Activated T-cell treated with anti-CD3 and anti-CD28 coated beads, Interleukin-2, amount 50 U/mL, for 24 hours (primary cell): ENCODE results near the gene ZNF511.

ENCODE experiments used
- DNase-seq: peaks from one replicate; pipeline ENCODE4 v3.0.0-alpha.2; 2020
- H3K27ac Mint-ChIP-seq: 2 replicates; pipeline ENCODE4 v1.8.0; 2020; ENCODE audit warnings: mild to moderate bottlenecking, mixed read lengths
- H3K27me3 Mint-ChIP-seq: 2 replicates; pipeline ENCODE4 v1.8.0; 2020; ENCODE audit warnings: mixed read lengths
- H3K36me3 Mint-ChIP-seq: 2 replicates; pipeline ENCODE4 v1.8.0; 2020; ENCODE audit warnings: low read depth, mixed read lengths
- H3K4me1 Mint-ChIP-seq: 2 replicates; pipeline ENCODE4 v1.8.0; 2020; ENCODE audit warnings: low read depth, mixed read lengths
- H3K4me3 Mint-ChIP-seq: 2 replicates; pipeline ENCODE4 v1.8.0; 2020; ENCODE audit warnings: mild to moderate bottlenecking, moderate library complexity, mixed read lengths
- H3K9me3 Mint-ChIP-seq: 2 replicates; pipeline ENCODE4 v1.8.0; 2020; ENCODE audit warnings: mixed read lengths

ZNF511 gene

DNA sequence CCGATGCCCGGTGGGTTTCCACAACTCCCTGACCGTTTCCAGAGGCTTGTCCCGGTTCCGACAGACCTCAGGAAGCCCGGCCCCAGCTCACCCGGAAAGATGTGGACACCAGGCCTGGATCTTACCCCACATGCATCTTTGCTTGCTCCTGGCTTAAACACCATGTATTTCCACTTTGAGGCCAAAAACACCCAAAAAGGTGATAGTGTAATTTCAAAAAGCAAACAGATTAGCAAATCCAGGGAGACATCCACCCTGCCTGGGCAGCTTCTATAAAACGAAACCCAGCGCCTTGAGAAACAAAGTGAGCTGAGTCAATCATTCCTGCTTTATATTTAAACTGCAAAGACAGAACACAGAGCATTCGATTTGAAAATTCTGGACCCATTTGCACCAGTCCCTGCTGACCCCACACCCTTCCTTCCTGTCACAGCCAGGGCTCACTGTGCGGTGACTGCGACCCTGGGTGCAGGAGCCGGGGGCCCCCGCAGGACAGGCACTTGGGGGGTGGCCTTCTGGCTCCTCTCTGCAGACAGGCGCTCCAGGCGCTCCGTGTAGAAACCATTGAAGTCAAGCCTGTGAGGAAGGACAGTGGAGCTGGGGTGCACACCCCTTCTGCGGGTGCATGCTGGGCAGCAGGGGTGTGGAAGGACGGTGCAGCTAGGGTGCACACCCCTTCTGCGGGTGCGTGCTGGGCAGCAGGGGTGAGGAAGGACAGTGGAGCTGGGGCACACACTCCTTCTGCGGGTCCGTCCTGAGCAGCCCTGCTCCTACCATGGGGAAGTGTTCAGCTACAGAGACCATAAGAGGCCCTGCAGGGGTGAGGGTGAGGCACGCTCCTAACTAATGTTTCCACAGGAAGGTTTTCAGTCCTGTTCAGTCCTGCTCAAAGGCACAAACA, 29.1 kb upstream of the ZNF511 start:
- no peak overlapping the region for H3K4me3 Mint-ChIP-seq
- peak overlapping the region; percentile 8 for H3K27ac Mint-ChIP-seq

DNA sequence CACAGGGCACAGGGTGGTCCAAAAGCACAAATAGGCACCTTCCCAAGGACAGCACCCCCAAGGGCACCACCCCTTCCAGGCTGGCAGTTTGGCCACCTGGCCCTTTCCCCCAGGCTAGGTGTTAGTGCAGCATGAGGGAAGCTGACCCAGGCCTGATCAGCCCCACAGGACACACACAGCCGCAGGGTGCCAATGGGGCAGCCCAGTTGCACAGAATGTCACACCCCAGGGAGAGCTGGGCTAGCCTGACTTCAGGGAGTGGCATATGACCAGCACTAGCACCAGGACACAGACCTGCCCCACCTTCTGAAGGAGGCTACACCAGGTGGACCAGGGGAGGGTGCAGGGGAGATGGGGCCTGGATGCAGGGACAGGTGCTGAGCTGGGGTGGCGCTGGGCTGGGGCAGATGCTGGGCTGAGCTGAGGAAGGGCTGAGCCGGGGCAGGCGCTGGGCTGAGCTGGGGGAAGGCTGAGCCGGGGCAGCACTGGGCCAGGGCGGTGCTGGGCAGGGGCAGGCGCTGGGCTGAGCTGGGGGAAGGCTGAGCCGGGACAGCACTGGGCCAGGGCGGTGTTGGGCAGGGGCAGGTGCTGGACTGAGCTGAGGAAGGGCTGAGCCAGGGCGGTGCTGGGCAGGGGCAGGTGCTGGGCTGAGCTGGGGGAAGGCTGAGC, 28.2 kb upstream of the ZNF511 start:
- Mint-ChIP-seq H3K27me3 (no peaks in the 10 kb centered on the region), H3K4me1 (peaks cover 29% of the 10 kb centered on the region), H3K4me3 (no peak overlapping the region), H3K9me3 (no peaks in the 10 kb centered on the region), H3K36me3 (peaks cover 80% of the 10 kb centered on the region), H3K27ac (no peak overlapping the region)
- DNase-seq: no peak

More for the DNA sequence above, 29.1 kb upstream of the ZNF511 start:
- DNase-seq: no peak
- H3K36me3 Mint-ChIP-seq: peaks cover 79% of the 10 kb centered on the region
- H3K4me1 Mint-ChIP-seq: peaks cover 31% of the 10 kb centered on the region
- no peaks in the 10 kb centered on the region for H3K27me3 Mint-ChIP-seq
- no peaks in the 10 kb centered on the region for H3K9me3 Mint-ChIP-seq

DNA sequence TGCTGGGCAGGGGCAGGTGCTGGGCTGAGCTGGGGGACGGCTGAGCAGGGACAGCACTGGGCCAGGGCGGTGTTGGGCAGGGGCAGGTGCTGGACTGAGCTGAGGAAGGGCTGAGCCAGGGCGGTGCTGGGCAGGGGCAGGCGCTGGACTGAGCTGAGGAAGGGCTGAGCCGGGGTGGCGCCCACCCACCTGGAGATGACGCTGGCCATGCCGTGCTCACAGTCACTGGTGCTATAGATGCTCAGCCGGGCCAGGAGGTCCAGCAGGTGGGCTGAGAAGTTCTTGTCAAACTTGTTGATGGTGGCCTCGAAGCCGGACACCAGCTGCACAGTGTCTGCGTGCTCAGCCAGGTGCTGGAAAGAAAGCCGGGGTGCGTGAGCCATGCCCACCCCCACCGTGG, 27.6 kb upstream of the ZNF511 start:
- H3K9me3 Mint-ChIP-seq: no peaks in the 10 kb centered on the region
- H3K36me3 Mint-ChIP-seq: peaks cover 80% of the 10 kb centered on the region
- H3K4me3 Mint-ChIP-seq: no peak overlapping the region
- H3K4me1 Mint-ChIP-seq: peaks cover 25% of the 10 kb centered on the region
- no peak for DNase-seq
- no peaks in the 10 kb centered on the region for H3K27me3 Mint-ChIP-seq
- no peak overlapping the region for H3K27ac Mint-ChIP-seq

DNA sequence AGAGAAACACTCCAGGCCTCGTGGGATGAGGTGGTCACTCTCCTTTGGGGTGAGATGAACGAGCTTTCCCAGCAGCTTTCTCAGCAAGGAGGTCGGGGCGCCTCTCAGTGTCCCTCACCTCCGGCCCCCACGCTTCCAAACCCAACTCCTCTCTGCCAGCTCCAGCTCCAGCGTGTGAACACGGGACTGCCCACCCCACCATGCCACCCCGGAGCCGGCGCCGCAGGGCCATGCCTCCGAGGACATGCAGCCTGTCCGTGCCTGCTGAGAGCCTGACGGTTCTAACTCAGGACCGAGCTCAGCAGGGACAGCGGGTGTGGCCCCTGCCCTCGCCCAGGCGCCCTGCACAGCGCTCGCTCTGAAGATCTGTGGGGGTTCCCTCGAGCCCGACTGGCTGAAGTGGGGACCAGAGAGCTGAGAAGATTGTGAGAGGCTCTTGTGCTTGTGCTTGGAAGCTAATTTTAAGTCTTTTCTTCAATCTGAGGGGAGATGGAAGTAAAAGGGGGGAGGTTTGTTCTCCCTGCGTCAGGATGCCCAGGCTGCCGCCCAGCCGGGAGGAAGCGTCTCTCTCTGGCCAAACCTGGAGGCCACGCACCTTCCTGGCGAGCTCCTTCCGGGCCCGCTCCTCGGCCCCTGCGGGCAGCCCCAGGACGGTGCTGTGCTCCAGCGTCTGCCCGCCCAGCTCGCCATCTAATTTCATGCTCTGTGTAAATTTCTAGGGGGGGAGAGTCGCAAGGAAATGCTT, 26.9 kb upstream of the ZNF511 start:
- H3K4me1 Mint-ChIP-seq: peaks cover 25% of the 10 kb centered on the region
- no peak overlapping the region for H3K4me3 Mint-ChIP-seq
- no peaks in the 10 kb centered on the region for H3K9me3 Mint-ChIP-seq
- no peak for DNase-seq
- no peak overlapping the region for H3K27ac Mint-ChIP-seq
- H3K36me3 Mint-ChIP-seq: peaks cover 84% of the 10 kb centered on the region
- no peaks in the 10 kb centered on the region for H3K27me3 Mint-ChIP-seq

DNA sequence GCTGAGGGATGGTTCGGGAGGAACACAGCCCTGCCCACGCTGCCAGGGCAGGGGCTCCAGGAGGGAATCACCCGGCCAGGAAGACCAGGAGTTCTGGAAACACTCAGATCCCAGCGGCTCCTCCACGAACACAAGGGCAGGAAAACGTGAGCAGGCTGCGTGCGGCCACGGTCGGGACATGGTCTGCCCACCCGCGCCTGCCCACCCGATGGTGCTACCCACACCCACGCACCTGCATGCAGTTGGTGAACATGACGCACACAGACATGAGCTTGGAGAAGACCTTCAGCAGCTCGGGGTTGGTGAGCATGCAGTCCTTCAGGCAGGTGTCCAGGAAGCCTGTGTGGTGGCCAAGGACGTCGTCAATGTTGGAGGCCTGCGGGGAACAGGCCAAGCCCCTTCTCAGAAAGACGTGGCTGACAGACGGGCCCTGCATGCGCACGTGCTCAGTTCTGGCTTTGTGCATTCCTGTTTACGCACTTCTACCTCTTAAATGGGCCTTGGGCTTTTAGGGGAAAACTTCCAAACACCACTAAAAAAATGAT, 25.8 kb upstream of the ZNF511 start:
- peaks cover 93% of the 10 kb centered on the region for H3K36me3 Mint-ChIP-seq

DNA sequence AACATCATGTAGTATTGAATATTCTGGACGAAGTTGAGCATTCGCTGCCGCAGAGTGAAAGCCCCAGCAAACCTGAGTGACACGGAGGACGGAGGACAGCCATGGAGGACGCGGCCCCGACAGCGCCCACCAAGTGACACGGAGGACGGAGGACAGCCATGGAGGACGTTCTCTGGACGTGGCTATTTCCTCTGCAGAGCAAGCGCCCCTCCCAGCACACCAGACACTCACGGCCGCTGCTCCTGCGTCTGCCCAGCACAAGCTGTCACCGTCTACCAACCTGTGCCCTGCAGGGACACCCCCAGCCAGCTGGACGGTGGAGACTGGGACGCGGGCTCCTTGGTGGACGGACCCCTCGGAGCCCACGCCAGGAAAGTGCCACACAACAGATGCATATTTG, 24.8 kb upstream of the ZNF511 start:
- peaks cover 9% of the 10 kb centered on the region for H3K4me1 Mint-ChIP-seq
- H3K4me3 Mint-ChIP-seq: no peak overlapping the region
- no peaks in the 10 kb centered on the region for H3K27me3 Mint-ChIP-seq
- DNase-seq: no peak
- no peak overlapping the region for H3K27ac Mint-ChIP-seq
- peaks cover 91% of the 10 kb centered on the region for H3K36me3 Mint-ChIP-seq
- H3K9me3 Mint-ChIP-seq: no peaks in the 10 kb centered on the region

More for the DNA sequence above, 25.8 kb upstream of the ZNF511 start:
- Mint-ChIP-seq H3K4me3 (no peak overlapping the region), H3K27ac (no peak overlapping the region), H3K27me3 (no peaks in the 10 kb centered on the region), H3K4me1 (peaks cover 19% of the 10 kb centered on the region), H3K9me3 (no peaks in the 10 kb centered on the region)
- no peak for DNase-seq

DNA sequence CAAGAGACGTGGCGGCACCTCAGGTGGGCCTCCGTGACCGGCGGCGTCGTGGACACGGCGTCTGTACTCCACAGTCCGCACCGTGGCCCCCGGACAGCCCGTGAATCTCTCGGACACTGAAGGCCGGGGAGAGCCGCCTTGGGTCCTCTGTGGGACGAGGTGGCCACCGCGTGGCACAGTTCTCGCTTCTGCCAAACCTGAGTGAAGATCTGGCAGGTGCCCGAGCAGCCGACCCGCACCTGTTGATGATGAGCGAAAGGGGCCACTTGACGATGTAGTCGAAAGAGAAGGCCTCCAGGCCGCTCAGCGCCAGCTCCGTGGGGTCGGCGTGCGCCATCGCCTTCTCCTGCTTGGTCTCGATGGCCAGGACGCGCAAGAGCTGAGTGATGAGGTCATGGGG, 23.5 kb upstream of the ZNF511 start:
- peaks cover 92% of the 10 kb centered on the region for H3K36me3 Mint-ChIP-seq
- no peaks in the 10 kb centered on the region for H3K4me1 Mint-ChIP-seq
- H3K27me3 Mint-ChIP-seq: no peaks in the 10 kb centered on the region

DNA sequence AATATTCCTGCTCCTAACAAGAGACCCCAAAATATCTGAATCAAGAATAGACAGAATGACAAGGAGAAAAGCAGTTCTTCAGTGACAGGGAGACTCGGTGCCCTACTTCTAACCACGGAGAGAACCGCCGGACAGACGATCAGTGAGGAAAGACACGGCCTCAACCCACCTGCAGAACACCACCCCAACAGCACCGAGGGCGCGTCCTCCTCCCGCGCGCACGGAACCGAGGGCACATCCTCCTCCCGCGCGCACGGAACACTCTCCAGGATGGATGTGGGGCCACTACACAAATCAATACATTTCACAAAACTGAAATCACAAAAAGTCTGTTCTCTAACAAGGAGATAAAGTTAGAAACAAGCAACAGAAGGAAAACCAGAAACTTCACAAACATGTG, 22.3 kb upstream of the ZNF511 start:
- H3K36me3 Mint-ChIP-seq: peaks cover 91% of the 10 kb centered on the region
- H3K27ac Mint-ChIP-seq: no peak overlapping the region
- H3K9me3 Mint-ChIP-seq: no peaks in the 10 kb centered on the region
- no peak for DNase-seq
- no peaks in the 10 kb centered on the region for H3K4me1 Mint-ChIP-seq
- no peak overlapping the region for H3K4me3 Mint-ChIP-seq
- H3K27me3 Mint-ChIP-seq: no peaks in the 10 kb centered on the region

More for the DNA sequence above, 23.5 kb upstream of the ZNF511 start:
- Mint-ChIP-seq H3K9me3 (no peaks in the 10 kb centered on the region), H3K4me3 (no peak overlapping the region), H3K27ac (no peak overlapping the region)
- no peak for DNase-seq

DNA sequence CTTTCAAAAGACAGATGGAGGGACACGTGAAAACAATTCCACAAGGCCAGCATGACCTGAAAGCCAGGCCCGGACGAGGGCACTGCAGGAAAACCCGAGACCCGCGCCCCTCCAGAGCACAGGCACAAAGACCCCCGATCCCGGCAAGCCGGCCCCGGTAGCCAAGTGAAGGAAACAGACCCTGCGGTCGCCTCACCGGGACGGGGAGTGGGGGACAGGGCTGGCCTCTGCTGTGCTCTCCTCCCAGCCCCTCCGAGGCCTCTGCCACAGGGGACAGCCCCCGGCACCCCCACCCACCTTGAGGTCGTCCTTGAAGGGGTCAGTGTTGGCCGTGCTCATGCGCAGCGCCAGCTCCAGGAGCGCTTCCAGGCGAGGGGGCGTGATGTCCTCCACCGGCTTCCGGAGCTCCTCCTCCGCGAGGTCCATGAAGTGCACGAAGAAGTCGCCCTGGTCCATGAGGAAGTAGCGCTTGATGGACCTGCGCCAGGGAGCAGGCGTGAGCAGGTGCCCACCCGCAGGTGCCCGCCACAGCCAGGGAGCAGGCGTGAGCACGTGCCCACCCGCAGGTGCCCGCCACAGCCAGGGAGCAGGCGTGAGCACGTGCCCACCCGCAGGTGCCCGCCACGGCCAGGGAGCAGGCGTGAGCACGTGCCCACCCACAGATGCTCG, 20.7 kb upstream of the ZNF511 start:
- Mint-ChIP-seq H3K27ac (no peak overlapping the region), H3K36me3 (peaks cover 81% of the 10 kb centered on the region), H3K4me1 (peaks cover 3% of the 10 kb centered on the region), H3K27me3 (no peaks in the 10 kb centered on the region), H3K4me3 (no peak overlapping the region), H3K9me3 (no peaks in the 10 kb centered on the region)
- DNase-seq: no peak

DNA sequence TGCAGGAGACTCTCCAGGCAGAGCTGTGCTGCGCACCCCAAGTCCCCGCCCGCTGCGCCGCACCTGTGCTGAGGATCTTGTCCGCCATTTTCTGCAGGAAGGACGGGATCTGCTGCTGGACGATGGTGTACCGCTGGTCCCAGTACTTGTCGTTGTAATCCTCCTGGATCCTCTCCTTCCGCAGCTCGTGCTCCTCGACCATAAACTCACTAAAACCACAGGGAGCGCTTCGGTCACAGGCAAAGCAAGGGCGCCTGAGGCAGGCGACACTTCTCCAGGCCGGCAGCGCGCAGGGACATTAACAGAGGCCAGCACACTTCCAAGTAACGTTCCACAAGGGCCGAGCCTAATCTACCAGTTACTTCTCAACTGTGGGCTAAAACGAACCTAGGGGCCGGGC, 19.0 kb upstream of the ZNF511 start:
- Mint-ChIP-seq H3K4me3 (no peak overlapping the region), H3K9me3 (no peaks in the 10 kb centered on the region), H3K27me3 (no peaks in the 10 kb centered on the region), H3K27ac (no peak overlapping the region), H3K4me1 (peaks cover 13% of the 10 kb centered on the region), H3K36me3 (peaks cover 81% of the 10 kb centered on the region)
- DNase-seq: no peak

DNA sequence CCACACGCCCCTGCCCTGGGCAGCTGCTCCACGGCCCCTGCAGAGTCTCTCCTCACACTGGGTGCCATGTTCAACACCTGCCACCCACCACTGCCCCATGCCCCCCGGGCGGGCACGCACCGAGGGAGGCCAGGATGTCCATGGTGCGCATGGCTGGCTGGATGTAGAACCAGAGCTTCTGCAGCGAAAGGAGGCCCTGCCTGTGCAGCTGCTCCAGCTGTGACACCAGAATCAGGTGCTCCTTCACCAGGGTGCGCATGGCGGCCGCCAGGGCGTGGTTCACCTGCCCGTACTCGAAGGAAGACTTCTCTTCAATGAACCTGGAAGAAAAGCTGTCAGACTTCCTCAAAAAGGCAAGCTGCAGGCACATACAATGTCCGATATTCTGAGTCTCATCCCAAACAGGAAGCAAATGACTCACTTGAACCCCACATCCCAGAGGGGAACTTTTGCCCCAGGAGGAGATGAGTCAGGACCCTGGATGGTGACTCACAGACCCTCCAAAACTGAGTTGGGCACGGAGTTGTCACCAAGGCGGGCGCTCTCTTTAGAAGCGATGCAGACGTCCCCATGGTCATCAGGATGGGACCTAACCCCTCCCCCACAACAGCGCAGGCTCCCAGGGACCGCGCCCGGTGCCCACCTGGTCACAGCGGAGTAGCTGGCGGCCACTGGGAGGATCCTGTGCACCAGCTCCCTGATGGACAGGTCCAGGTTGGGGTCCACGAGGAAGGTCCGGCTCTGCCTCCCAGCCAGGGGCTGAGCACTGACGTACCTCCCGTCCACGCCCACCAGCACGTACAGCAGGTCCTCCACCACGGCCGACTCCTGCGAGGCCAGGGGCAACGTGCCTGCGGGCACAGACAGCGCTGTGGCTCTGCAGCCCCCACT, 15.6 kb upstream of the ZNF511 start:
- Mint-ChIP-seq H3K27me3 (no peaks in the 10 kb centered on the region), H3K27ac (no peak overlapping the region), H3K4me1 (peaks cover 13% of the 10 kb centered on the region), H3K4me3 (no peak overlapping the region), H3K36me3 (peaks cover 82% of the 10 kb centered on the region), H3K9me3 (no peaks in the 10 kb centered on the region)
- no peak for DNase-seq

DNA sequence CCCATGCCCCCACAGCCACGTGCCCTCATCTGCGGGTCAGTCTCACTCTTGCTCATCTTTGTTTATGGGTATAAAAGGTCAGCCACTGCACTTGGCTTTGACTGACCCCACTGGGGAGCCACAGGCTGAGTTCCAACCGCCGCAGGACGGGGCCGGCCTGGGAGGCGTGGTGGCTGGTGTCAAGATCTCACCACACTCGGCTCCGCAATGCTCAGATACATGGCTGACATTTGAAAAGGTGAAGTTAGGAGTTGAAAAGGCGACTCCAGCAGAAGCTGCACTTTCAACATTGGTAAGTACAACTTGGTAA, 14.9 kb upstream of the ZNF511 start:
- Mint-ChIP-seq H3K9me3 (no peaks in the 10 kb centered on the region), H3K4me1 (peaks cover 13% of the 10 kb centered on the region), H3K27me3 (no peaks in the 10 kb centered on the region), H3K36me3 (peaks cover 84% of the 10 kb centered on the region), H3K4me3 (no peak overlapping the region), H3K27ac (no peak overlapping the region)
- DNase-seq: no peak

DNA sequence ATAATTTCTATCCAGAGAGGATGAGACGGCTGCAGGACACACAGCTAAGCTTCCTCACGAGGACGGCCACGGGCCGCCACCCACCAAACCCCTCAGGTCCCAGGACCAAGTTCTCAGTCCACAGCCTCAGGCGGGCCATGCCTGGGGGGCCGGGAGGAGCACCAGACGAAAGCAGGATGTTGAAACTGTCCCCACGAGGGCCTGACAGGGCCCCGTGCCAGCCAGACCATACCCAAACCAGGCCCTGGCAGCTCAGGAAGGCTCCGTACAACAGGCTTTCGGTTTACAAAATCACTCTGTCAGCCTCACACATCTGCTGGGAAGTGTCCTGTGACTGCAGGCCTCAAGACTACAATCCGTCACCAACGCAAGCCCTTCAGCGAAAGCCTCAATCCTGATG, 14.5 kb upstream of the ZNF511 start:
- no peaks in the 10 kb centered on the region for H3K9me3 Mint-ChIP-seq
- peaks cover 84% of the 10 kb centered on the region for H3K36me3 Mint-ChIP-seq
- H3K4me3 Mint-ChIP-seq: no peak overlapping the region
- no peak overlapping the region for H3K27ac Mint-ChIP-seq
- no peak for DNase-seq
- no peaks in the 10 kb centered on the region for H3K27me3 Mint-ChIP-seq
- peaks cover 13% of the 10 kb centered on the region for H3K4me1 Mint-ChIP-seq
